ENCODE data around the gene KRT80. TPM values are rescaled to one million over a fixed set of nuclear protein-coding genes. Genes with fewer than 3 reads are reported as not detected.

Gene KRT80
- total and polyA plus RNA-seq, 2 of the 13 experiments (the other 11 are each of a cell fraction or from before 2014, with no cell fraction given): 0.27 to 0.53 TPM

DNA sequence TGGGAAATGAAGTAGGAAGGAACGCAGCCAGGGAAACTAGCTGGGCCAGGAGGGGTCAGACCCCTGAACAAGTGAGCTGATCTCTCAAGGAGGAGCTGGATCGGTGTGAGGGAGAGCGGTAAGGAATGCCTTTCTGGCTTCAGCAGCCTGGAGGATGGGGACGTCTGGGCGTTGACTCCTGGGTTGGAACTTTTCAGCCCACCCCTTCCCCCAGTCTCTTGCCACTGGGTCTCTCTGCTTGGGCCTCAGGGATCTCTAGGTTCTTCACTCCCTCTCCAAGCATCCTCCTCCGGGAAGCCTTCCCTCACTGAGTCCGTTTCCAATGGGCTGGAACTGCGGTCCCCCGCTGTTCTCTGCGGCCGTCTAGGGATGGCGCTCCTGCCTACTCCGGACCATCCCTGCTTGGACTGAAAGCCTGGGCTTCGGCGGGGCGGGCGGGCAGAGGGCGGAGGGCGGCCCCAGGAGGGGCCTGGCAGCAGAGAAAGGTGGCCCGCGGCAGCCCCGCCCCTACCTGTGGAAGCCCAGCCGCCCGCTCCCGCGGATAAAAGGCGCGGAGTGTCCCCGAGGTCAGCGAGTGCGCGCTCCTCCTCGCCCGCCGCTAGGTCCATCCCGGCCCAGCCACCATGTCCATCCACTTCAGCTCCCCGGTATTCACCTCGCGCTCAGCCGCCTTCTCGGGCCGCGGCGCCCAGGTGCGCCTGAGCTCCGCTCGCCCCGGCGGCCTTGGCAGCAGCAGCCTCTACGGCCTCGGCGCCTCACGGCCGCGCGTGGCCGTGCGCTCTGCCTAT lies 41.1 kb upstream of the KRT80 start, which contains the start of gene KRT7:
KRT7 (plus strand) TSS at position 570 of the 788 bp plus-strand sequence; CDS start at position 624, 54 bp downstream.
- FAIRE-seq: no peak
- H2AFZ ChIP-seq (ENCODE audit: low read length): no peak within 1 kb of the TSS
- no peaks in the 10 kb centered on the region for H3K36me3 ChIP-seq (replicated peaks in 1 of 2; ENCODE audit: control insufficient read depth in 1 of 2, insufficient read depth in 2 of 2, low read length in 2 of 2)
- no TSS peak for BruUV-seq (replicated peaks)
- TF ChIP-seq IRX3 (CRISPR knock-in tag; IDR thresholded peaks at IDR 0.05; ENCODE audit: borderline replicate concordance, low read depth) (no peak), TBP (CRISPR knock-in tag; IDR thresholded peaks at IDR 0.05) (no peak), ZNF775 (CRISPR knock-in tag; IDR thresholded peaks at IDR 0.05; ENCODE audit: borderline replicate concordance) (no peak), ZNF451 (CRISPR knock-in tag; IDR thresholded peaks at IDR 0.05) (no peak)
- TF ChIP-seq, protein P1, sequence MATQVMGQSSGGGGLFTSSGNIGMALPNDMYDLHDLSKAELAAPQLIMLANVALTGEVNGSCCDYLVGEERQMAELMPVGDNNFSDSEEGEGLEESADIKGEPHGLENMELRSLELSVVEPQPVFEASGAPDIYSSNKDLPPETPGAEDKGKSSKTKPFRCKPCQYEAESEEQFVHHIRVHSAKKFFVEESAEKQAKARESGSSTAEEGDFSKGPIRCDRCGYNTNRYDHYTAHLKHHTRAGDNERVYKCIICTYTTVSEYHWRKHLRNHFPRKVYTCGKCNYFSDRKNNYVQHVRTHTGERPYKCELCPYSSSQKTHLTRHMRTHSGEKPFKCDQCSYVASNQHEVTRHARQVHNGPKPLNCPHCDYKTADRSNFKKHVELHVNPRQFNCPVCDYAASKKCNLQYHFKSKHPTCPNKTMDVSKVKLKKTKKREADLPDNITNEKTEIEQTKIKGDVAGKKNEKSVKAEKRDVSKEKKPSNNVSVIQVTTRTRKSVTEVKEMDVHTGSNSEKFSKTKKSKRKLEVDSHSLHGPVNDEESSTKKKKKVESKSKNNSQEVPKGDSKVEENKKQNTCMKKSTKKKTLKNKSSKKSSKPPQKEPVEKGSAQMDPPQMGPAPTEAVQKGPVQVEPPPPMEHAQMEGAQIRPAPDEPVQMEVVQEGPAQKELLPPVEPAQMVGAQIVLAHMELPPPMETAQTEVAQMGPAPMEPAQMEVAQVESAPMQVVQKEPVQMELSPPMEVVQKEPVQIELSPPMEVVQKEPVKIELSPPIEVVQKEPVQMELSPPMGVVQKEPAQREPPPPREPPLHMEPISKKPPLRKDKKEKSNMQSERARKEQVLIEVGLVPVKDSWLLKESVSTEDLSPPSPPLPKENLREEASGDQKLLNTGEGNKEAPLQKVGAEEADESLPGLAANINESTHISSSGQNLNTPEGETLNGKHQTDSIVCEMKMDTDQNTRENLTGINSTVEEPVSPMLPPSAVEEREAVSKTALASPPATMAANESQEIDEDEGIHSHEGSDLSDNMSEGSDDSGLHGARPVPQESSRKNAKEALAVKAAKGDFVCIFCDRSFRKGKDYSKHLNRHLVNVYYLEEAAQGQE (IDR thresholded peaks at IDR 0.05; ENCODE audit: borderline replicate concordance in 1 of 2, low read depth in 1 of 2, low read length in 2 of 2): no peak
- TF ChIP-seq, protein P2, sequence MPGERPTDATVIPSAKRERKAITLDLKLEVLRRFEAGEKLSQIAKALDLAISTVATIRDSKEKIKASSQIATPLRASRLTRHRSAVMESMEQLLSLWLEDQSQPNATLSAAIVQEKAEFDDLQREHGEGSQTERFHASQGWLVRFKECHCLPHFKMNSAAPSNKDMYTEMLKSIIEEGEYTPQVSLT (CRISPR knock-in tag; IDR thresholded peaks at IDR 0.05; ENCODE audit: borderline replicate concordance, low read depth): no peak
- TF ChIP-seq, protein P3, sequence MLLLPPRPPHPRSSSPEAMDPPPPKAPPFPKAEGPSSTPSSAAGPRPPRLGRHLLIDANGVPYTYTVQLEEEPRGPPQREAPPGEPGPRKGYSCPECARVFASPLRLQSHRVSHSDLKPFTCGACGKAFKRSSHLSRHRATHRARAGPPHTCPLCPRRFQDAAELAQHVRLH (CRISPR knock-in tag; IDR thresholded peaks at IDR 0.05; ENCODE audit: borderline replicate concordance, low read depth): no peak
- no peak within 1 kb of the TSS for H3K27ac ChIP-seq (ENCODE audit: extremely low read length, insufficient read depth, low read length)
- ChIA-PET CTCF (ENCODE audit: low intra/inter-chr PET ratio, low total read pairs) (no interaction called here), POLR2A (no interaction called here)
- 35% methylated on average over 17 of the region's 58 CpGs for WGBS (ENCODE audit: low lambda C conversion rate)
- no peak within 1 kb of the TSS for H3K4me3 ChIP-seq (replicated peaks in 1 of 3; ENCODE audit: insufficient read depth in 1 of 3, low read depth in 2 of 3, low read length in 3 of 3)
- no peaks in the 10 kb centered on the region for H3K79me2 ChIP-seq (ENCODE audit: insufficient read depth, low read length)
- no peaks in the 10 kb centered on the region for H3K9me3 ChIP-seq (ENCODE audit: low read length)
- no peak for ATAC-seq
- peaks cover 0 to 47% of the 10 kb centered on the region in 2 experiments; a peak in 4 of 5 replicates for H3K27me3 ChIP-seq (ENCODE audit: control insufficient read depth in 1 of 2, insufficient read depth in 2 of 2, low read length in 2 of 2)
- in situ Hi-C loops (cut with HindIII; ENCODE audit: extremely low pct_ligation_motif_present, low pct_unique_long_range_greater_than_20kb): no loop called here
- DNase-seq (ENCODE audit: low spot score): no peak
- no peaks in the 10 kb centered on the region for H3K4me1 ChIP-seq (ENCODE audit: insufficient read depth, low read length)
- H3K4me2 ChIP-seq (ENCODE audit: low read depth, low read length): no peak within 1 kb of the TSS
- intact Hi-C loops (cut with micrococcal nuclease; ENCODE audit: unreplicated experiment): no loop called here
- no peaks in the 10 kb centered on the region for H4K20me1 ChIP-seq (ENCODE audit: insufficient read depth, low read length)
- no peak within 1 kb of the TSS for H3K9ac ChIP-seq (ENCODE audit: insufficient read depth, low read depth, low read length)
